H1 (cell line): ENCODE results near the gene NLRC5.

Experiments
- POLR2A ChIP-seq, 2 experiments: IDR thresholded peaks; 1 replicate in 1 of 2; 2 replicates in 1 of 2; pipeline ENCODE4 v1.6.1; 2011; ENCODE audit warnings: low read depth in 2 of 2, low read length in 2 of 2, mild to moderate bottlenecking in 2 of 2; ENCODE audit errors: control extremely low read depth in 1 of 2
- POLR2AphosphoS5 ChIP-seq: IDR thresholded peaks from 2 replicates; pipeline ENCODE4 v1.6.1; 2011; ENCODE audit warnings: low read depth, low read length

- TF ChIP-seq POLR2AphosphoS5 (no peak), POLR2A (IDR thresholded peaks at IDR 0.05; ENCODE audit: control extremely low read depth in 1 of 2, low read depth in 2 of 2, low read length in 2 of 2) (no peak)
Observed at GRCh38 chr16:57106767-57107166, 117.4 kb downstream of the NLRC5 start.
